LoVo (cell line): ENCODE measurements around the gene PRDX1.
A peak's percentile ranks its signal among the peaks of the same experiment; 100 is the strongest.

ENCODE experiments used
- DNase-seq: peaks from one replicate; pipeline ENCODE4 v3.0.0-alpha.2; 2016; ENCODE audit warnings: low spot score

The PRDX1 gene

GRCh38 chr1:45521413-45522323 lies at the start of gene PRDX1:
PRDX1 (minus strand) TSS chr1:45521884; CDS start chr1:45519043, 2,841 bp downstream.
- DNase-seq = peak; percentile 95

- DNase-seq = no peak
Observed at GRCh38 chr1:45570631-45571030, 48.9 kb upstream of the PRDX1 start.

GRCh38 chr1:45569962-45570581 lies 48.4 kb upstream of the PRDX1 start:
- peak; percentile 62 for DNase-seq

- no peak for DNase-seq
Observed at GRCh38 chr1:45569571-45569961, 47.9 kb upstream of the PRDX1 start.

- DNase-seq = no peak
Observed at GRCh38 chr1:45568421-45568820, 46.7 kb upstream of the PRDX1 start.

GRCh38 chr1:45567911-45568310 lies 46.2 kb upstream of the PRDX1 start:
- no peak for DNase-seq

GRCh38 chr1:45566722-45567121 lies 45.0 kb upstream of the PRDX1 start:
- DNase-seq = no peak

- no peak for DNase-seq
Observed at GRCh38 chr1:45563843-45564242, 42.2 kb upstream of the PRDX1 start.

- no peak for DNase-seq
Observed at GRCh38 chr1:45557422-45557944, 35.8 kb upstream of the PRDX1 start.

- DNase-seq = no peak
Observed at GRCh38 chr1:45554198-45554597, 32.5 kb upstream of the PRDX1 start.

GRCh38 chr1:45552331-45552730 lies 30.6 kb upstream of the PRDX1 start:
- no peak for DNase-seq

GRCh38 chr1:45551684-45552083 lies 30.0 kb upstream of the PRDX1 start:
- DNase-seq = no peak

- peak; percentile 94 for DNase-seq
Observed at GRCh38 chr1:45550401-45551351, 29.0 kb upstream of the PRDX1 start, which contains the start of gene AKR1A1. AKR1A1 (plus strand) TSS chr1:45550826; CDS start chr1:45561795, 10,969 bp downstream.

GRCh38 chr1:45545553-45546310 lies 24.0 kb upstream of the PRDX1 start:
- no peak for DNase-seq

GRCh38 chr1:45545019-45545493 lies 23.4 kb upstream of the PRDX1 start:
- no peak for DNase-seq

- no peak for DNase-seq
Observed at GRCh38 chr1:45544530-45544929, 22.8 kb upstream of the PRDX1 start.

- DNase-seq = no peak
Observed at GRCh38 chr1:45543581-45544417, 22.1 kb upstream of the PRDX1 start.

- no peak for DNase-seq
Observed at GRCh38 chr1:45542591-45542990, 20.9 kb upstream of the PRDX1 start.

- DNase-seq = no peak
Observed at GRCh38 chr1:45541193-45541592, 19.5 kb upstream of the PRDX1 start.

GRCh38 chr1:45536886-45537285 lies 15.2 kb upstream of the PRDX1 start:
- DNase-seq = no peak
